Measurements from ENCODE around the gene ELOF1.

DNA sequence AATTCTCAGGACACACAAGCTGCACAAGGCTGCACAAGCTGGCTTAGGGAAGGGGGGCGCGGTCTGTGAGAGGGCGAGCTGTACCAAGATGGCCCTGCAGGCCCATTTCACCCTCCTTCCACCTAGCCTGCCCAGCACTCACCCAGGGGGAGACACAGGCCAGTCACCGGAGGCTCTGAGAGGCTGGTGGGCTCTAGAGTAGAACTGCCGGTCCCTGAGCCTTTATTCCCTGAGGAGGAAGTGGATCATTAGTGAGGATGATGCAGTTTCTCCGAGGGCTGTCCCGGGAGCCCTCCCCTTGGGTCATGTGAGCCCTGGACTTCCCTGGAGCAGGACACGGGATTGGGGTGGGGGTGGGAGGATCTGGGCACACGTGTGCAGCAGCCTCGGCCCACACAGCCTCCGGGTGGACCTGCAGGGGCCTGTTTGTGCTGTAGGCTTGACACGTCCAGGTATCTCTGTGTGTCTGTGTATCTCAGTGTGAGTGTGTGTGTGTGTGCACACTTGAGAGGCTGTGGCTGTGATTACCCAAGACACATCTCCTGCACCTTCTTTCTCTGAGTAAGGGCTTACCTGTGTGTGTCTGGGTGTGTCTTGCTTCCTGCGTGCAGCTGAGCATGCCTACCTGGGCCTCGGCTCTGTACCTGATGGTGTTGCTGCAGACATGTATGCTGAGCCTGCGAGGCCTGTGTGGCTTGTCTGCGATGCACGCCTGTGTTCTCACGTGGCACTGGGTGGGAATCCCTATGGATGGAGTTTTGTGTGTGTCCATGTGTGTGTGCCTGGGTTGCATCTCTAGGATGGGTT, 18.6 kb upstream of the ELOF1 start, which contains the start of gene ACP5:
- TF ChIP-seq, protein P1, sequence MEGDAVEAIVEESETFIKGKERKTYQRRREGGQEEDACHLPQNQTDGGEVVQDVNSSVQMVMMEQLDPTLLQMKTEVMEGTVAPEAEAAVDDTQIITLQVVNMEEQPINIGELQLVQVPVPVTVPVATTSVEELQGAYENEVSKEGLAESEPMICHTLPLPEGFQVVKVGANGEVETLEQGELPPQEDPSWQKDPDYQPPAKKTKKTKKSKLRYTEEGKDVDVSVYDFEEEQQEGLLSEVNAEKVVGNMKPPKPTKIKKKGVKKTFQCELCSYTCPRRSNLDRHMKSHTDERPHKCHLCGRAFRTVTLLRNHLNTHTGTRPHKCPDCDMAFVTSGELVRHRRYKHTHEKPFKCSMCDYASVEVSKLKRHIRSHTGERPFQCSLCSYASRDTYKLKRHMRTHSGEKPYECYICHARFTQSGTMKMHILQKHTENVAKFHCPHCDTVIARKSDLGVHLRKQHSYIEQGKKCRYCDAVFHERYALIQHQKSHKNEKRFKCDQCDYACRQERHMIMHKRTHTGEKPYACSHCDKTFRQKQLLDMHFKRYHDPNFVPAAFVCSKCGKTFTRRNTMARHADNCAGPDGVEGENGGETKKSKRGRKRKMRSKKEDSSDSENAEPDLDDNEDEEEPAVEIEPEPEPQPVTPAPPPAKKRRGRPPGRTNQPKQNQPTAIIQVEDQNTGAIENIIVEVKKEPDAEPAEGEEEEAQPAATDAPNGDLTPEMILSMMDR (IDR thresholded peaks at IDR 0.05; ENCODE audit: insufficient read depth, low read depth, low read length) = no peak
- TF ChIP-seq EZH2 (IDR thresholded peaks at IDR 0.05; ENCODE audit: insufficient read depth, low read length) = no peak
